HepG2 (cell line): ENCODE measurements around the gene TEKT5. TPM values are rescaled to one million over a fixed set of nuclear protein-coding genes. Genes with fewer than 3 reads are reported as not detected.
A peak's percentile ranks its signal among the peaks of the same experiment; 100 is the strongest.

Source experiments
- ATAC-seq: fragments of 200-7000 bp; cut with Tn5 transposase; 3 replicates; pipeline ENCODE4 v1.9.1; 2020; ENCODE audit warnings: mild to moderate bottlenecking, moderate library complexity
- BruUV-seq: library from RNA; stranded (reverse); fragments of 400-500 nt; replicated peaks from 2 replicates; lab custom pipeline; 2021; lab: Mats Ljungman, UMichigan
- CTCF ChIA-PET: fragments of 300-600 bp; formaldehyde crosslinking; extraction: SDS; loops from one replicate; lab custom pipeline; 2021; ENCODE audit warnings: low total read pairs, inconsistent platforms, low intra/inter-chr PET ratio; lab: Yijun Ruan, JAX
- POLR2A ChIA-PET: fragments of 350-600 bp; sonication (Branson Sonifier 250); formaldehyde crosslinking; loops from one replicate; lab custom pipeline; 2020; ENCODE audit warnings: antibody characterized with exemption, inconsistent platforms; lab: Yijun Ruan, JAX
- DNase-seq: peaks from one replicate; pipeline ENCODE4 v3.0.0-alpha.2; 2015; ENCODE audit warnings: low spot score
- FAIRE-seq: peaks from 3 replicates; lab custom pipeline; 2011; peaks lifted over from hg19 to GRCh38; lab: Jason Lieb, UNC
- H2AFZ ChIP-seq: one replicate; pipeline ENCODE4 v1.6.1; 2011; ENCODE audit warnings: low read length, inconsistent platforms
- H3K27ac ChIP-seq: fragments of 300-600 bp; 3 replicates; pipeline ENCODE4 v1.8.0; 2011; ENCODE audit warnings: mixed run types, mild to moderate bottlenecking, mixed read lengths, low read length, inconsistent platforms; ENCODE audit not compliant: insufficient read depth; ENCODE audit errors: extremely low read length
- H3K27me3 ChIP-seq, 2 experiments: fragments of 200-600 bp in 1 of 2; 2 replicates in 1 of 2; 3 replicates in 1 of 2; pipeline versions ENCODE4 v1.6.0 to v1.8.0; 2011; ENCODE audit warnings: low read length in 2 of 2, mild to moderate bottlenecking in 2 of 2, moderate library complexity in 2 of 2, inconsistent platforms in 1 of 2; ENCODE audit not compliant: insufficient read depth in 2 of 2, control insufficient read depth in 1 of 2
- H3K36me3 ChIP-seq, 2 experiments: fragments of 200-600 bp in 1 of 2; replicated peaks in 1 of 2; 2 replicates in 1 of 2; 3 replicates in 1 of 2; pipeline versions ENCODE4 v1.5.1 to v1.8.0; 2011; ENCODE audit warnings: low read length in 2 of 2, inconsistent platforms in 1 of 2; ENCODE audit not compliant: insufficient read depth in 2 of 2, control insufficient read depth in 1 of 2
- H3K4me1 ChIP-seq: 2 replicates; pipeline ENCODE4 v1.5.1; 2012; ENCODE audit warnings: low read length, inconsistent platforms; ENCODE audit not compliant: insufficient read depth
- H3K4me2 ChIP-seq: 2 replicates; pipeline ENCODE4 v1.6.0; 2011; ENCODE audit warnings: low read depth, low read length, inconsistent platforms
- H3K4me3 ChIP-seq, 3 experiments: fragments of 200-600 bp in 1 of 3; sonication (generic), shearing (Covaris generic) in 1 of 3; replicated peaks in 1 of 3; 2 replicates each; pipeline ENCODE4 v1.5.1; 2011 to 2016; ENCODE audit warnings: low read length in 3 of 3, inconsistent platforms in 2 of 3, low read depth in 2 of 3, mild to moderate bottlenecking in 2 of 3, control low read depth in 1 of 3, mixed read lengths in 1 of 3; ENCODE audit not compliant: insufficient read depth in 1 of 3
- H3K79me2 ChIP-seq: one replicate; pipeline ENCODE4 v1.6.1; 2011; ENCODE audit warnings: low read length, inconsistent platforms; ENCODE audit not compliant: insufficient read depth
- H3K9ac ChIP-seq: 2 replicates; pipeline ENCODE4 v1.6.0; 2011; ENCODE audit warnings: mild to moderate bottlenecking, low read depth, low read length, inconsistent platforms; ENCODE audit not compliant: insufficient read depth
- H3K9me3 ChIP-seq: 2 replicates; pipeline ENCODE4 v1.5.1; 2012; ENCODE audit warnings: mild to moderate bottlenecking, low read length
- H4K20me1 ChIP-seq: 2 replicates; pipeline ENCODE4 v1.6.0; 2011; ENCODE audit warnings: inconsistent platforms, mild to moderate bottlenecking, low read length, moderate library complexity; ENCODE audit not compliant: insufficient read depth
- FIP1L1 ChIP-seq: fragments of 200-400 bp; formaldehyde crosslinking; IDR thresholded peaks from 2 replicates; pipeline ENCODE4 v1.6.1; 2018; ENCODE audit warnings: low read depth, mild to moderate bottlenecking, low read length, moderate library complexity, borderline replicate concordance; ENCODE audit not compliant: insufficient read depth
- FOXO1 ChIP-seq: sonication (generic); formaldehyde crosslinking; IDR thresholded peaks from 2 replicates; pipeline ENCODE4 v1.4.0; 2020; ENCODE audit warnings: missing genetic modification reagents
- IKZF4 ChIP-seq: sonication (generic); formaldehyde crosslinking; IDR thresholded peaks from 2 replicates; pipeline ENCODE4 v1.5.1; 2020; ENCODE audit warnings: borderline replicate concordance, mild to moderate bottlenecking, low read depth, missing genetic modification reagents; ENCODE audit errors: not compliant biosample characterization
- KDM5B ChIP-seq: sonication (generic); formaldehyde crosslinking; IDR thresholded peaks from 2 replicates; pipeline ENCODE4 v1.4.0; 2020; ENCODE audit warnings: missing genetic modification reagents, mild to moderate bottlenecking, borderline replicate concordance
- NAIF1 ChIP-seq: sonication (generic); formaldehyde crosslinking; IDR thresholded peaks from 2 replicates; pipeline ENCODE4 v1.5.0; 2020; ENCODE audit warnings: mild to moderate bottlenecking, missing genetic modification reagents, borderline replicate concordance
- POLR2AphosphoS5 ChIP-seq: IDR thresholded peaks from 2 replicates; pipeline ENCODE4 v1.6.1; 2012; ENCODE audit warnings: low read depth, low read length
- RBAK ChIP-seq: sonication (generic); formaldehyde crosslinking; IDR thresholded peaks from 2 replicates; pipeline ENCODE4 v1.5.1; 2020; ENCODE audit warnings: mild to moderate bottlenecking, missing genetic modification reagents
- ZNF33A ChIP-seq: sonication (generic); formaldehyde crosslinking; IDR thresholded peaks from 2 replicates; pipeline ENCODE4 v1.5.1; 2020; ENCODE audit warnings: missing genetic modification reagents, mild to moderate bottlenecking, moderate library complexity, borderline replicate concordance
- ZNF430 ChIP-seq: sonication (generic); formaldehyde crosslinking; IDR thresholded peaks from 2 replicates; pipeline ENCODE4 v1.9.0; 2021; ENCODE audit warnings: mild to moderate bottlenecking, missing genetic modification reagents
- ZNF629 ChIP-seq: sonication (generic); formaldehyde crosslinking; conservative IDR thresholded peaks from 2 replicates; pipeline ENCODE4 v1.5.0; 2020; ENCODE audit warnings: missing genetic modification reagents
- ZNF672 ChIP-seq: sonication (generic); formaldehyde crosslinking; IDR thresholded peaks from 2 replicates; pipeline ENCODE4 v1.8.1; 2022; ENCODE audit warnings: missing genetic modification reagents
- ZNF768 ChIP-seq: sonication (generic); formaldehyde crosslinking; IDR thresholded peaks from 2 replicates; pipeline ENCODE4 v1.4.0; 2020; ENCODE audit warnings: missing genetic modification reagents
- ZNF816 ChIP-seq: sonication (generic); formaldehyde crosslinking; IDR thresholded peaks from 2 replicates; pipeline ENCODE4 v1.8.0; 2022; ENCODE audit warnings: missing genetic modification reagents, mild to moderate bottlenecking, borderline replicate concordance
- WGBS: methylation state at CpG from one replicate; pipeline ENCODE4 v1.1.6; 2017; ENCODE audit warnings: low lambda C conversion rate; 5-methylcytosine and 5-hydroxymethylcytosine counted together
- in situ Hi-C: cut with HindIII; loops from 2 replicates; pipeline ENCODE4 v1.10.0; 2017; ENCODE audit warnings: low pct_unique_long_range_greater_than_20kb; ENCODE audit not compliant: extremely low pct_ligation_motif_present
- intact Hi-C: fragments of 100-400 bp; cut with micrococcal nuclease; formaldehyde crosslinking; loops from one replicate; pipeline ENCODE4 v1.10.0; 2022; ENCODE audit not compliant: unreplicated experiment
- polyA plus RNA-seq, 8 experiments: library from polyadenylated mRNA; depleted of rRNA in 3 of 8; stranded (reverse) in 7 of 8; unstranded in 1 of 8; fragments of >200 nt; fragmentation: Illumina TruSeq in 4 of 8; extraction: Trizol in 4 of 8; gene quantifications; 2 replicates each; pipeline versions ENCODE4 v1.2.1 to v1.2.3, GENCODE V29; 2011 to 2016; ENCODE audit warnings: low read depth in 4 of 8, missing spikeins in 1 of 8, mixed read lengths in 1 of 8; ENCODE audit not compliant: insufficient read depth in 1 of 8
- total RNA-seq, 5 experiments: library from RNA; depleted of rRNA; stranded (reverse); fragments of >200 nt; fragmentation: Illumina TruSeq; extraction: Trizol; gene quantifications; 2 replicates each; pipeline ENCODE4 v1.2.3, GENCODE V29; 2016; ENCODE audit warnings: low read depth in 1 of 5
- TF ChIP-seq, protein P1 (sequence below): sonication (generic); formaldehyde crosslinking; IDR thresholded peaks from 2 replicates; pipeline ENCODE4 v1.4.0; 2020; ENCODE audit warnings: missing genetic modification reagents
- TF ChIP-seq, protein P2 (sequence below): IDR thresholded peaks from 2 replicates; pipeline ENCODE4 v1.6.1; 2016; ENCODE audit warnings: low read depth, borderline replicate concordance
- TF ChIP-seq, protein P3 (sequence below): sonication (generic); formaldehyde crosslinking; IDR thresholded peaks from 2 replicates; pipeline ENCODE4 v1.5.0; 2020; ENCODE audit warnings: missing genetic modification reagents, mild to moderate bottlenecking, borderline replicate concordance
- TF ChIP-seq, protein P4 (sequence below): sonication (generic); formaldehyde crosslinking; IDR thresholded peaks from 2 replicates; pipeline ENCODE4 v1.8.0; 2022; ENCODE audit warnings: missing genetic modification reagents, mild to moderate bottlenecking, inconsistent platforms, borderline replicate concordance

Gene TEKT5
- total and polyA plus RNA-seq, 2 of the 13 experiments (the other 11 are each of a cell fraction or from before 2014, with no cell fraction given), result 0.16 TPM; not detected in 1

DNA sequence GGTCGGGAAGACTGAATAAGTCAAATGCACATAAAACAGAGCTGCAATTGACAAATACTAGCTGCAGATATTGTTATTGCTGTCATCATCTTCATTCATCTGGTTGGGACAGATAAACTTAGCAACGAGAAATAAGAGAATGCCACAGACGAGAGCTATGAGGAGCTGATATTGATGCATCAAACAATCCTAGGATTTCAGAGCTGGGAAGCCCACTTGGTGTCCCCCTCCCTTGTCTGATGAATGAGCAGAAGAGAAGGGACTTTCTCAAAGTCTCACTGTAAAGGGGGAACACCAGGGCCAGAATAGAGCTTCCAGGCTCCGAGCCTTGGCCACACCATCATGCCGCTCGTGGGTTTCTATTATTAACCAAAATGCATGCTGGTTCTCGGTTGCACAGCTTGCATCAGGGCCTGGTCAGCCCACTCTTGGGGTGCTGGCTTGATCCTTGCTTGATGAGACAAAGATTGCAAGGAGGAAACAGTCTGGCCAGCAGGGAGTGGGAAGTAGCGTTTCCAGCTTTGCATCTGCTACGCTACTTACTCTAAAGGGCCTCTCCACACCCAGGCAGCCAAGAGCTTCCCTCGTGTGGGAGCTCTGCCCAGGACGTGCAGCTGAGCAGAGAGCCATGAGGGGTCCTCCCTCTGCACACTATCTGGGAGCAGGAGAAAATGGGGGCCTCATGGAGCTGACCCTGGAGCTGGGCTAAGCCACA lies 85.9 kb downstream of the TEKT5 start (continued):
- TF ChIP-seq, protein P1, sequence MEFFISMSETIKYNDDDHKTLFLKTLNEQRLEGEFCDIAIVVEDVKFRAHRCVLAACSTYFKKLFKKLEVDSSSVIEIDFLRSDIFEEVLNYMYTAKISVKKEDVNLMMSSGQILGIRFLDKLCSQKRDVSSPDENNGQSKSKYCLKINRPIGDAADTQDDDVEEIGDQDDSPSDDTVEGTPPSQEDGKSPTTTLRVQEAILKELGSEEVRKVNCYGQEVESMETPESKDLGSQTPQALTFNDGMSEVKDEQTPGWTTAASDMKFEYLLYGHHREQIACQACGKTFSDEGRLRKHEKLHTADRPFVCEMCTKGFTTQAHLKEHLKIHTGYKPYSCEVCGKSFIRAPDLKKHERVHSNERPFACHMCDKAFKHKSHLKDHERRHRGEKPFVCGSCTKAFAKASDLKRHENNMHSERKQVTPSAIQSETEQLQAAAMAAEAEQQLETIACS, result no peak
- 0 out of 2 replicates have a peak, but pooled peaks have one; percentile 26 for TF ChIP-seq RBAK
- TF ChIP-seq, all 625 proteins: peak for 62

DNA sequence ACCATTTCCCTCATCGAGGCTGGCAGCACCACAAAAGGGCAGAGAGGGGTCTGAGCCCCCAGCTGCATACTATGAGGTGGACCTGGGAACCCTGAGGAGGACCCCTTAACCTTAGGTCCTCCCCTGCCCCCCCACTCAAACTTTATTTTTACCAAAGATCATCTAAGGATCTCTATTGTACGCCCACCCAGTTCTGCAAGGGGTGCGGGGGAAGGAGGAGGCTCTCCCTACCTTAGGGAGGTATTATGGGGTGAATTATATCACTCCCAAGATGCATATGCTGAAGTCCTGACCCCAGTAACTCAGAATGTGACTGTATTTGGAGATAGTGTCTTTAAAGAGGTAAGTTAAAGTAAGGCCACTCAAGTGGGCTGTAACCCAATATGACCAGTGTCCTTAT lies 87.6 kb downstream of the TEKT5 start:
- Histone ChIP-seq H3K79me2 (no peaks in the 10 kb centered on the region), H4K20me1 (no peaks in the 10 kb centered on the region), H3K36me3 (no peaks in the 10 kb centered on the region), H2AFZ (no peak overlapping the region)
- intact Hi-C loops, result no loop called here
- 47% methylated on average over 3 of the region's 3 CpGs for WGBS
- TF ChIP-seq IKZF4 (CRISPR knock-in tag), result no peak
- no peak for TF ChIP-seq FOXO1
- TF ChIP-seq ZNF430 (CRISPR knock-in tag), result no peak
- TF ChIP-seq, protein P2, sequence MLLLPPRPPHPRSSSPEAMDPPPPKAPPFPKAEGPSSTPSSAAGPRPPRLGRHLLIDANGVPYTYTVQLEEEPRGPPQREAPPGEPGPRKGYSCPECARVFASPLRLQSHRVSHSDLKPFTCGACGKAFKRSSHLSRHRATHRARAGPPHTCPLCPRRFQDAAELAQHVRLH (CRISPR knock-in tag), result no peak
- TF ChIP-seq ZNF33A (CRISPR knock-in tag), result no peak
- TF ChIP-seq, protein P3, sequence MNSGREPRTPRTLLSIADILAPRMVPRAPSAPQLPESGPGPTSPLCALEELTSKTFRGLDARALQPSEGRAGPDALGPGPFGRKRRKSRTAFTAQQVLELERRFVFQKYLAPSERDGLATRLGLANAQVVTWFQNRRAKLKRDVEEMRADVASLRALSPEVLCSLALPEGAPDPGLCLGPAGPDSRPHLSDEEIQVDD, result no peak
- no peak for TF ChIP-seq ZNF816
- TF ChIP-seq ZNF629 (CRISPR knock-in tag), result no peak
- TF ChIP-seq ZNF768, result no peak
- TF ChIP-seq NAIF1 (CRISPR knock-in tag), result no peak
- TF ChIP-seq, protein P4, sequence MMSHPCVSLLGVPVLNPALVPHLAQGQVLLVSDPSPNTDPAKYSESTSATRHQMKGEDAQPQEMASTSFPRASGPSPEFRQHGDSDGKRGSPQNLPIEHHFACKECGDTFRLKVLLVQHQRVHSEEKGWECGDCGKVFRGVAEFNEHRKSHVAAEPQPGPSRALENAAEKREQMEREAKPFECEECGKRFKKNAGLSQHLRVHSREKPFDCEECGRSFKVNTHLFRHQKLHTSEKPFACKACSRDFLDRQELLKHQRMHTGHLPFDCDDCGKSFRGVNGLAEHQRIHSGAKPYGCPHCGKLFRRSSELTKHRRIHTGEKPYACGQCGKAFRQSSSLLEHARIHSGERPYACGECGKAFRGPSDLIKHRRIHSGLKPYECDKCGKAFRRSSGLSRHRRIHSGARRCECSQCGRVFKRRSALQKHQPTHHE (CRISPR knock-in tag), result no peak
- TF ChIP-seq KDM5B (CRISPR knock-in tag), result no peak
- TF ChIP-seq POLR2AphosphoS5, result no peak
- TF ChIP-seq FIP1L1, result no peak
- no peak for TF ChIP-seq ZNF672
- TF ChIP-seq, all 625 proteins: peak for 0
- Histone ChIP-seq H3K4me3 (no peak overlapping the region), H3K9ac (no peak overlapping the region), H3K9me3 (no peaks in the 10 kb centered on the region), H3K27me3 (peaks cover 0 to 17% of the 10 kb centered on the region in 2 experiments; a peak in 2 of 5 replicates), H3K27ac (no peak overlapping the region), H3K4me2 (no peak overlapping the region), H3K4me1 (peaks cover 47% of the 10 kb centered on the region)
- POLR2A ChIA-PET, result interaction anchor here (1.6 to 2.9 kb wide), 2 partner anchors 27 to 137 kb away, joined by 3 to 7 read pairs; partner anchors contain the start of gene EMP2
- ATAC-seq, result no peak
- DNase-seq, result no peak
- in situ Hi-C loops, result no loop called here
- CTCF ChIA-PET, result no interaction called here
- BruUV-seq, result no TSS peak
- no peak for FAIRE-seq
